Endothelial cell of umbilical vein (primary cell): ENCODE data around the gene GCH1. TPM values are rescaled to one million over a fixed set of nuclear protein-coding genes. Genes with fewer than 3 reads are reported as not detected.
A peak's percentile ranks its signal among the peaks of the same experiment; 100 is the strongest.

Source experiments
- BruUV-seq: library from RNA; stranded (reverse); fragments of 400-500 nt; replicated peaks from 2 replicates; lab custom pipeline; 2021; lab: Mats Ljungman, UMichigan
- CTCF ChIA-PET: fragments of 300-600, 350-600 bp; sonication (Branson Sonifier 250); formaldehyde crosslinking; loops from one replicate; lab custom pipeline; 2021; ENCODE audit warnings: antibody characterized with exemption, inconsistent platforms; lab: Charles Lee
- POLR2A ChIA-PET: fragments of 300-600, 350-600 bp; sonication (Branson Sonifier 250); formaldehyde crosslinking; loops from one replicate; lab custom pipeline; 2021; ENCODE audit warnings: antibody characterized with exemption, inconsistent platforms; lab: Charles Lee
- DNase-seq: peaks from one replicate; pipeline ENCODE4 v3.0.0-alpha.2; 2011; ENCODE audit warnings: low read depth, low spot score
- FAIRE-seq: peaks from 2 replicates; lab custom pipeline; 2011; peaks lifted over from hg19 to GRCh38; lab: Jason Lieb, UNC
- H2AFZ ChIP-seq: 2 replicates; pipeline ENCODE4 v1.6.0; 2012; ENCODE audit warnings: low read depth, low read length, control low read depth, inconsistent platforms
- H3K27ac ChIP-seq: 2 replicates; pipeline ENCODE4 v1.5.1; 2011; ENCODE audit warnings: low read depth, mild to moderate bottlenecking, control low read depth, low read length, moderate library complexity; ENCODE audit not compliant: insufficient read depth
- H3K27me3 ChIP-seq, 2 experiments: 2 replicates each; pipeline versions ENCODE4 v1.6.0 to v1.6.1; 2011; ENCODE audit warnings: low read length in 2 of 2, mixed read lengths in 1 of 2; ENCODE audit not compliant: control insufficient read depth in 2 of 2, insufficient read depth in 2 of 2
- H3K36me3 ChIP-seq, 2 experiments: 2 replicates in 1 of 2; 3 replicates in 1 of 2; pipeline ENCODE4 v1.5.1; 2011; ENCODE audit warnings: low read length in 2 of 2, mild to moderate bottlenecking in 1 of 2, moderate library complexity in 1 of 2; ENCODE audit not compliant: control insufficient read depth in 2 of 2, insufficient read depth in 2 of 2; ENCODE audit errors: extremely low read depth in 1 of 2
- H3K4me1 ChIP-seq: 3 replicates; pipeline ENCODE4 v1.5.1; 2011; ENCODE audit warnings: mild to moderate bottlenecking, low read length; ENCODE audit not compliant: control insufficient read depth, insufficient read depth; ENCODE audit errors: extremely low read depth
- H3K4me2 ChIP-seq: 2 replicates; pipeline ENCODE4 v1.6.1; 2011; ENCODE audit warnings: low read length, control low read depth, mixed read lengths; ENCODE audit not compliant: insufficient read depth
- H3K4me3 ChIP-seq, 3 experiments: fragments of 200-600 bp in 1 of 3; sonication (generic), shearing (Covaris generic) in 1 of 3; replicated peaks in 1 of 3; 2 replicates each; pipeline ENCODE4 v1.5.1; 2011 to 2016; ENCODE audit warnings: control low read depth in 3 of 3, low read length in 3 of 3, mild to moderate bottlenecking in 2 of 3, inconsistent platforms in 1 of 3, low read depth in 1 of 3, moderate library complexity in 1 of 3; ENCODE audit not compliant: insufficient read depth in 1 of 3
- H3K79me2 ChIP-seq: 2 replicates; pipeline ENCODE4 v1.6.0; 2012; ENCODE audit warnings: low read length, inconsistent platforms; ENCODE audit not compliant: control insufficient read depth, insufficient read depth
- H3K9ac ChIP-seq: replicated peaks from 2 replicates; pipeline ENCODE3; 2011; ENCODE audit warnings: low read length, control low read depth; ENCODE audit not compliant: insufficient read depth; ENCODE audit errors: extremely low read depth
- H3K9me1 ChIP-seq: replicated peaks from 3 replicates; pipeline ENCODE4 v1.6.0; 2011; ENCODE audit warnings: mild to moderate bottlenecking, low read length; ENCODE audit not compliant: control insufficient read depth, insufficient read depth; ENCODE audit errors: extremely low read depth
- H3K9me3 ChIP-seq: replicated peaks from 2 replicates; pipeline ENCODE4 v1.5.1; 2012; ENCODE audit warnings: low read length, inconsistent platforms; ENCODE audit not compliant: control insufficient read depth, insufficient read depth
- H4K20me1 ChIP-seq: replicated peaks from 2 replicates; pipeline ENCODE3; 2011; ENCODE audit warnings: mild to moderate bottlenecking, low read length; ENCODE audit not compliant: control insufficient read depth, insufficient read depth; ENCODE audit errors: extremely low read depth
- EZH2 ChIP-seq: IDR thresholded peaks from 2 replicates; pipeline ENCODE4 v1.6.1; 2012; ENCODE audit warnings: borderline replicate concordance, low read depth, mild to moderate bottlenecking, moderate library complexity, low read length, inconsistent platforms; ENCODE audit not compliant: severe bottlenecking
- FOS ChIP-seq: IDR thresholded peaks from 2 replicates; pipeline ENCODE4 v1.6.1; 2011; ENCODE audit warnings: mild to moderate bottlenecking, low read length, moderate library complexity, borderline replicate concordance; ENCODE audit not compliant: insufficient read depth
- GATA2 ChIP-seq: IDR thresholded peaks from 2 replicates; pipeline ENCODE4 v1.7.0; 2011; ENCODE audit warnings: low read depth, mild to moderate bottlenecking, moderate library complexity, mixed read lengths, low read length; ENCODE audit not compliant: insufficient read length, insufficient read depth
- JUN ChIP-seq: IDR thresholded peaks from 2 replicates; pipeline ENCODE4 v1.6.1; 2011; ENCODE audit warnings: borderline replicate concordance, low read depth; ENCODE audit not compliant: insufficient read length, insufficient read depth
- MAX ChIP-seq: IDR thresholded peaks from 2 replicates; pipeline ENCODE4 v1.6.1; 2011; ENCODE audit not compliant: insufficient read depth, insufficient read length
- MYC ChIP-seq: IDR thresholded peaks from one replicate; pipeline ENCODE4 v1.6.1; 2011; ENCODE audit warnings: mild to moderate bottlenecking, low read depth, low read length
- POLR2A ChIP-seq: IDR thresholded peaks from 2 replicates; pipeline ENCODE4 v1.6.1; 2012; ENCODE audit warnings: low read depth, mild to moderate bottlenecking, control low read depth, low read length
- POLR2AphosphoS5 ChIP-seq: IDR thresholded peaks from 2 replicates; pipeline ENCODE4 v1.6.1; 2012; ENCODE audit warnings: low read depth, mild to moderate bottlenecking, control low read depth, low read length, moderate library complexity; ENCODE audit not compliant: insufficient read depth
- dilution Hi-C: fragments of 300-500 bp; cut with MboI; formaldehyde crosslinking; loops from one replicate; pipeline ENCODE4 v1.15.0; 2019; ENCODE audit warnings: low sequenced_read_pairs; ENCODE audit not compliant: extremely low pct_ligation_motif_present
- intact Hi-C: fragments of 100-400 bp; cut with micrococcal nuclease; formaldehyde crosslinking; loops from one replicate; pipeline ENCODE4 v1.10.0; 2022
- polyA plus RNA-seq, 4 experiments: library from polyadenylated mRNA; depleted of rRNA in 3 of 4; stranded (reverse) in 3 of 4; unstranded in 1 of 4; fragments of >200 nt; gene quantifications; 2 replicates each; pipeline versions ENCODE4 v1.2.1 to v1.2.3, GENCODE V29; 2011 to 2012; ENCODE audit warnings: missing spikeins in 1 of 4
- total RNA-seq: library from RNA; stranded (reverse); gene quantifications from 2 replicates; pipeline ENCODE4 v1.2.3, GENCODE V29; 2021
- TF ChIP-seq, protein P1 (sequence below), 2 donors: IDR thresholded peaks; 1 replicate in 1 of 2; 2 replicates in 1 of 2; pipeline ENCODE4 v1.5.1; 2011; ENCODE audit warnings: low read length in 2 of 2, mild to moderate bottlenecking in 2 of 2, moderate library complexity in 2 of 2, control low read depth in 1 of 2, inconsistent platforms in 1 of 2, low read depth in 1 of 2; ENCODE audit not compliant: insufficient read depth in 1 of 2; ENCODE audit errors: extremely low read depth in 1 of 2

GCH1 gene
- total and polyA plus RNA-seq, 2 donors (not counting 3 experiments of a cell fraction or from before 2014, with no cell fraction given), result 3.6 to 4.6 TPM

DNA sequence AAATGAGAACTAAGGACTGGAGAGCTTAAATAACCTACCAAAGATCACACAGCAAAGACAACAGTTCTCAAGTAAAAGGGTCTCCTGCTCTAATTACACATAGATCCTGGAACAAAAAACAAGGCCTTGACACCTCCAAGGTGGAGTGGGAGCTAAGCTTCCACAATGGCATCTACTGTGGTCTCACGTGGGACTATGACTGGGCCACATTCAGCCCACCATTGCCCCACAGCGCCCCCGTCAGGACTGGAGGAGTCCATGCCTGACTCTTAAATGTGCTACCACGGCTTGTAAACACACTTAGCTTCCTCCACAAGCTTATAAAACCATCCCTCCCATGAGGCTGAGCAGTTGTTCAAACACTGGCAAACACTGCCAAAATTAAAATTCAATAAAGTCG, 88.5 kb downstream of the GCH1 start:
- no peak for TF ChIP-seq POLR2AphosphoS5
- TF ChIP-seq, protein P1, sequence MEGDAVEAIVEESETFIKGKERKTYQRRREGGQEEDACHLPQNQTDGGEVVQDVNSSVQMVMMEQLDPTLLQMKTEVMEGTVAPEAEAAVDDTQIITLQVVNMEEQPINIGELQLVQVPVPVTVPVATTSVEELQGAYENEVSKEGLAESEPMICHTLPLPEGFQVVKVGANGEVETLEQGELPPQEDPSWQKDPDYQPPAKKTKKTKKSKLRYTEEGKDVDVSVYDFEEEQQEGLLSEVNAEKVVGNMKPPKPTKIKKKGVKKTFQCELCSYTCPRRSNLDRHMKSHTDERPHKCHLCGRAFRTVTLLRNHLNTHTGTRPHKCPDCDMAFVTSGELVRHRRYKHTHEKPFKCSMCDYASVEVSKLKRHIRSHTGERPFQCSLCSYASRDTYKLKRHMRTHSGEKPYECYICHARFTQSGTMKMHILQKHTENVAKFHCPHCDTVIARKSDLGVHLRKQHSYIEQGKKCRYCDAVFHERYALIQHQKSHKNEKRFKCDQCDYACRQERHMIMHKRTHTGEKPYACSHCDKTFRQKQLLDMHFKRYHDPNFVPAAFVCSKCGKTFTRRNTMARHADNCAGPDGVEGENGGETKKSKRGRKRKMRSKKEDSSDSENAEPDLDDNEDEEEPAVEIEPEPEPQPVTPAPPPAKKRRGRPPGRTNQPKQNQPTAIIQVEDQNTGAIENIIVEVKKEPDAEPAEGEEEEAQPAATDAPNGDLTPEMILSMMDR (IDR thresholded peaks at IDR 0.05; ENCODE audit: extremely low read depth in 1 of 2, insufficient read depth in 1 of 2, low read depth in 1 of 2, low read length in 2 of 2), result peak in 1 of 2 donors; percentile 6
- TF ChIP-seq POLR2A, result no peak
- no peak for TF ChIP-seq FOS
- no peak for TF ChIP-seq MAX
- FAIRE-seq, result no peak

DNA sequence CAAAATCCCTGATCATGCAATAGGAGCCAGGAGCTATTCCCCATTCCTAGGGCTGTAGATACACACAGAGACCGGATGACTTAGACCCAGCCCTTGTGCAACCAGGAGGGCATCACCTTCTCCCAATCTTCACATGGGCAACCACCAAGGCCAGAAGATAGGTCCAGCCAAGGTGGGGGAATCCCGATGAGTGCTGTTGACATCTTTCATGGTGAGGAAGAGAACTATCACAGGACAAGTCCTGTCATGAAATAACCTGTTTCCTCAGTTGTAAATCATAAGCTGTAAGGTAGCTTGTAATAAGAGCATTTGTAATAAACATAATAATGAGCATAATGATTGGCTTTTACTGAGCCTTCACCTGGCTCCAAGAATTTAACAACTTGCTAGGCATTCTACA, 89.5 kb downstream of the GCH1 start:
- H3K27ac ChIP-seq, result no peak overlapping the region
- intact Hi-C loops (no loop called here), dilution Hi-C loops (no loop called here)
- TF ChIP-seq GATA2 (no peak), MYC (no peak), EZH2 (no peak), POLR2A (no peak), POLR2AphosphoS5 (no peak), MAX (no peak), JUN (no peak), FOS (no peak)
- TF ChIP-seq, protein P1 (IDR thresholded peaks at IDR 0.05; ENCODE audit: extremely low read depth in 1 of 2, insufficient read depth in 1 of 2, low read depth in 1 of 2, low read length in 2 of 2), result no peak
- H3K9me3 ChIP-seq, result no peaks in the 10 kb centered on the region
- H3K9ac ChIP-seq, result no peak overlapping the region
- no peaks in the 10 kb centered on the region for H4K20me1 ChIP-seq
- H3K79me2 ChIP-seq, result no peaks in the 10 kb centered on the region
- DNase-seq (no peak), FAIRE-seq (no peak)
- no peak overlapping the region for H3K4me2 ChIP-seq
- H3K4me3 ChIP-seq, result no peak overlapping the region
- ChIA-PET CTCF (interaction anchor here (0.7 to 2.1 kb wide), 5 partner anchors 18 to 465 kb away, joined by 3 to 7 read pairs (median 4); no protein-coding TSS in a partner anchor), POLR2A (no interaction called here)
- H2AFZ ChIP-seq, result no peak overlapping the region
- no peaks in the 10 kb centered on the region for H3K9me1 ChIP-seq
- no TSS peak for BruUV-seq
- no peaks in the 10 kb centered on the region for H3K4me1 ChIP-seq
- H3K27me3 ChIP-seq, result peaks cover 9 to 19% of the 10 kb centered on the region in 2 experiments
- H3K36me3 ChIP-seq, result no peaks in the 10 kb centered on the region

More for the DNA sequence above, 88.5 kb downstream of the GCH1 start:
- H3K4me1 ChIP-seq, result no peaks in the 10 kb centered on the region
- no peak overlapping the region for H2AFZ ChIP-seq
- no peak overlapping the region for H3K4me3 ChIP-seq
- no peak overlapping the region for H3K4me2 ChIP-seq
- no peaks in the 10 kb centered on the region for H3K36me3 ChIP-seq
- H4K20me1 ChIP-seq, result no peaks in the 10 kb centered on the region
- CTCF ChIA-PET, result interaction anchor here (1.0 to 2.0 kb wide), 3 partner anchors 8 to 27 kb away, joined by 4 to 5 read pairs (median 4); no protein-coding TSS in a partner anchor
- H3K27me3 ChIP-seq, result peaks cover 9 to 19% of the 10 kb centered on the region in 2 experiments
- H3K9me3 ChIP-seq, result no peaks in the 10 kb centered on the region
- no TSS peak for BruUV-seq
- no peak overlapping the region for H3K9ac ChIP-seq
- H3K79me2 ChIP-seq, result no peaks in the 10 kb centered on the region
- no peak overlapping the region for H3K27ac ChIP-seq
- intact Hi-C loops (no loop called here), dilution Hi-C loops (no loop called here)
- no peaks in the 10 kb centered on the region for H3K9me1 ChIP-seq
- POLR2A ChIA-PET, result no interaction called here
- no peak for DNase-seq
